Erythroblast (primary cell): ENCODE data around the gene ASB6.

ENCODE experiments used
- GATA1 ChIP-seq: IDR thresholded peaks from 2 replicates; pipeline ENCODE4 v1.6.1; 2011; ENCODE audit warnings: low read depth, mild to moderate bottlenecking, control low read depth, low read length, moderate library complexity
- POLR2A ChIP-seq: IDR thresholded peaks from 2 replicates; pipeline ENCODE4 v1.6.1; 2011; ENCODE audit warnings: mild to moderate bottlenecking, low read length

DNA sequence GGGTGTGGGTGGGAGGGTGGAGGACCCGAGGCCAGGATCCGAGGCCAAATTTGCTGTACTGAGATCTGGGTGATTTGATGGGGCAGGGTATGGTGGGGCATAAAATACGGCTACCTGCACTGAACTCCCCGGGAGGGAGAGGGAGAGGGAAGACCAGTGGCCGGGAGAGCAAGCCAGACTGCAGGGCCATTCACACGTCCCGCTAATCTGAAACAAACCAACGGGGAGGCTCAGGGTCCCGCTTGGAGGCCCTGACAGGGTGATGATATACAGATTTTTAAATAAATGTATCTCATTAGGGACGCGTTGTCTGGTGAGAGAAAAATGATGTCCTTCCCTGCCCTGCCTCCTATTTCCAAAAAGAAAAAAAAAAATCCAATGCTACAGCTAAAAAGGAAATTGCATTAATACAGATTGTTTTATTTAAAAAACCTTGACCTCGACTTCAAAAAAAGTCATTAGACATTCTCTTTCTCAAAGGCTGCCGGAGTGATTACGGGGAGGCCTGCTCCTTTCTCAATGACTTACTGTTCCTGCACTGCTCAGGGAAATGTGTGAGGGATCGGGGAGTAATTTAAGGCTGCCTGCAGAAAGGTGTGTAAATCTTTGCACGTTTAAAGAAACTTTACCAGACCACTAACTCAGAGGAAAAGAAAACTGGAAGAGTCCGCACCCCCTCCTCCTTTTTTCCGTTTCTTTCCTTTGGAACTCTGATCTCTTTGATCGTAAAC, 12.0 kb upstream of the ASB6 start:
- TF ChIP-seq POLR2A (no peak), GATA1 (no peak)
